ENCODE data around the gene FAM89B. TPM values are rescaled to one million over a fixed set of nuclear protein-coding genes. Genes with fewer than 3 reads are reported as not detected.

The FAM89B gene
- total RNA-seq, 2 experiments from 2014 or later, result 23.3 to 27.3 TPM

GRCh38 chr11:65538915-65539743, 33.2 kb upstream of the FAM89B start:
- Mint-ChIP-seq H3K9me3 (no peaks in the 10 kb centered on the region), H3K36me3 (ENCODE audit: low read depth) (peaks cover 49% of the 10 kb centered on the region), H3K27ac (peak overlapping the region; percentile 44), H3K27me3 (no peaks in the 10 kb centered on the region), H3K4me3 (no peak overlapping the region), H3K4me1 (ENCODE audit: low read depth) (peaks cover 13% of the 10 kb centered on the region)
- POLR2A ChIA-PET, result interaction anchor here (0.7 to 4.8 kb wide), 15 partner anchors 10 to 113 kb away, joined by 3 to 41 read pairs (median 17); partner anchors contain the start of genes EHBP1L1, FAM89B, KCNK7 and LTBP3
- H3K36me3 ChIP-seq (ENCODE audit: insufficient read depth, low read length), result peaks cover 36% of the 10 kb centered on the region
- peak overlapping the region in 1 of 2 donors; percentile 56 for H3K27ac ChIP-seq (ENCODE audit: low read depth in 1 of 2, low read length in 2 of 2)
- H3K4me3 ChIP-seq (ENCODE audit: low read length), result no peak overlapping the region
- no peaks in the 10 kb centered on the region for H3K27me3 ChIP-seq (ENCODE audit: control insufficient read depth in 1 of 2, insufficient read depth in 2 of 2, low read length in 2 of 2)
- intact Hi-C loops (cut with DNase I, micrococcal nuclease), result no loop called here
- no peaks in the 10 kb centered on the region for H3K9me3 ChIP-seq (ENCODE audit: control insufficient read depth in 1 of 2, insufficient read depth in 1 of 2, low read length in 2 of 2)
- peaks cover 22% of the 10 kb centered on the region for H3K4me1 ChIP-seq (ENCODE audit: insufficient read depth, low read length)
- no peak for ATAC-seq (ENCODE audit: poor library complexity)
- CTCF ChIA-PET, result interaction anchor here (0.7 to 6.5 kb wide), 17 partner anchors 10 to 321 kb away, joined by 3 to 86 read pairs (median 7); partner anchors contain the start of genes EHBP1L1, FAM89B, KCNK7 and MAP3K11
- TF ChIP-seq CTCF (IDR thresholded peaks at IDR 0.05), result no peak
- DNase-seq, result peak in 1 of 14 experiments; percentile 58

- H3K4me1 Mint-ChIP-seq (ENCODE audit: low read depth), result peaks cover 20% of the 10 kb centered on the region
- ATAC-seq (ENCODE audit: poor library complexity), result peak; percentile 73
- Histone ChIP-seq H3K27me3 (ENCODE audit: control insufficient read depth in 1 of 2, insufficient read depth in 2 of 2, low read length in 2 of 2) (no peaks in the 10 kb centered on the region), H3K36me3 (ENCODE audit: insufficient read depth, low read length) (peaks cover 40% of the 10 kb centered on the region), H3K9me3 (ENCODE audit: control insufficient read depth in 1 of 2, insufficient read depth in 1 of 2, low read length in 2 of 2) (no peaks in the 10 kb centered on the region), H3K4me1 (ENCODE audit: insufficient read depth, low read length) (peaks cover 22% of the 10 kb centered on the region), H3K27ac (ENCODE audit: low read depth in 1 of 2, low read length in 2 of 2) (peak overlapping the region in 1 of 2 donors; percentile 56), H3K4me3 (ENCODE audit: low read length) (peak overlapping the region; percentile 80)
- H3K27ac Mint-ChIP-seq, result peak overlapping the region; percentile 65
- H3K27me3 Mint-ChIP-seq, result no peaks in the 10 kb centered on the region
- TF ChIP-seq CTCF (IDR thresholded peaks at IDR 0.05), result no peak
- ChIA-PET POLR2A (interaction anchor here (0.6 to 4.8 kb wide), 26 partner anchors 10 to 351 kb away, joined by 3 to 41 read pairs (median 6); partner anchors contain the start of genes CCDC85B, EHBP1L1, FAM89B and KCNK7), CTCF (interaction anchor here (0.7 to 6.5 kb wide), 22 partner anchors 9 to 320 kb away, joined by 3 to 86 read pairs (median 7); partner anchors contain the start of genes EHBP1L1, FAM89B, KCNK7 and LTBP3)
- H3K9me3 Mint-ChIP-seq, result no peaks in the 10 kb centered on the region
- intact Hi-C loops (cut with DNase I, micrococcal nuclease), result loop anchor here (1.0 to 5.0 kb wide), 7 partner anchors 12 to 112 kb away; partner anchors contain the start of genes FAM89B (in 1 of the 2), SCYL1 (in 1 of the 2) and ZNRD2 (in 1 of the 2)
- H3K4me3 Mint-ChIP-seq, result peak overlapping the region; percentile 90
- peaks cover 49% of the 10 kb centered on the region for H3K36me3 Mint-ChIP-seq (ENCODE audit: low read depth)
- peak in 1 of 14 experiments; percentile 54 for DNase-seq
These were observed 32.5 kb upstream of the FAM89B start for GRCh38 chr11:65539744-65540289.

Measured in CD4-positive, alpha-beta T cell (primary cell).